Neutrophil (primary cell): ENCODE data around the gene GLIPR1L1.

Source experiments
- H3K27ac ChIP-seq: fragments of 200-600 bp; sonication (generic); 2 replicates; pipeline ENCODE4 v1.5.1; 2016; ENCODE audit warnings: mild to moderate bottlenecking, moderate library complexity
- H3K27me3 ChIP-seq: fragments of 200-600 bp; sonication (generic); 2 replicates; pipeline ENCODE4 v1.6.0; 2016; ENCODE audit warnings: mild to moderate bottlenecking
- H3K36me3 ChIP-seq: fragments of 200-600 bp; sonication (generic); 2 replicates; pipeline ENCODE4 v1.5.1; 2017
- H3K4me1 ChIP-seq, 2 experiments: fragments of 200-600 bp in 1 of 2; sonication (generic) in 1 of 2; 1 replicate in 1 of 2; 2 replicates in 1 of 2; pipeline versions ENCODE4 v1.5.1 to v1.6.1; 2013 to 2016; ENCODE audit warnings: low read depth in 1 of 2, low read length in 1 of 2, mild to moderate bottlenecking in 1 of 2, moderate library complexity in 1 of 2; ENCODE audit not compliant: control insufficient read depth in 1 of 2, insufficient read depth in 1 of 2
- H3K4me3 ChIP-seq, 2 experiments: fragments of 200-600 bp in 1 of 2; sonication (generic) in 1 of 2; 1 replicate in 1 of 2; 2 replicates in 1 of 2; pipeline ENCODE4 v1.5.1; 2013 to 2016; ENCODE audit warnings: low read depth in 1 of 2, low read length in 1 of 2, mild to moderate bottlenecking in 1 of 2, moderate library complexity in 1 of 2
- H3K9me3 ChIP-seq: fragments of 200-600 bp; sonication (generic); 2 replicates; pipeline ENCODE4 v1.5.1; 2016
- TF ChIP-seq, protein P1 (sequence below): fragments of 200-600 bp; sonication (generic); IDR thresholded peaks from 2 replicates; pipeline ENCODE4 v1.5.1; 2016; ENCODE audit warnings: antibody characterized with exemption

The GLIPR1L1 gene

DNA sequence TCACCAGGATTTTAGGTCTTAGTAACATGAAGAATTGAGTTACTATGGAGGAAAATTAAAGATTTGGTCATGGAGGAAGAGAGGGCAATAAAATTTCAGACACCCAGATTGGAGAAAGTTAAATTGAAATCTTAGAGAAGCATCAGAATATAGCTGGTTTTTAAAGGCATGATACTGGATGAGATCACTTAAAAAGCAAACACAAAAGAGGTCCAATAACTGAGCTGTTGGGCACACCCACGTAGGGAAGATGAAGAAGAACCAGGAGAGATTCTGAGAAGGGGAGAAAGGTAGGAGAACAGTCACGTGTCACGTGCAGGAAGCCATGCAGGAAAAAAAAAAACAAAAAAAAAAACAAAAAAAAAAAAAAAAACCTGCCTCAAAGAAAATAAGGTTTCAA is 23.1 kb upstream of the GLIPR1L1 start:
- TF ChIP-seq, protein P1, sequence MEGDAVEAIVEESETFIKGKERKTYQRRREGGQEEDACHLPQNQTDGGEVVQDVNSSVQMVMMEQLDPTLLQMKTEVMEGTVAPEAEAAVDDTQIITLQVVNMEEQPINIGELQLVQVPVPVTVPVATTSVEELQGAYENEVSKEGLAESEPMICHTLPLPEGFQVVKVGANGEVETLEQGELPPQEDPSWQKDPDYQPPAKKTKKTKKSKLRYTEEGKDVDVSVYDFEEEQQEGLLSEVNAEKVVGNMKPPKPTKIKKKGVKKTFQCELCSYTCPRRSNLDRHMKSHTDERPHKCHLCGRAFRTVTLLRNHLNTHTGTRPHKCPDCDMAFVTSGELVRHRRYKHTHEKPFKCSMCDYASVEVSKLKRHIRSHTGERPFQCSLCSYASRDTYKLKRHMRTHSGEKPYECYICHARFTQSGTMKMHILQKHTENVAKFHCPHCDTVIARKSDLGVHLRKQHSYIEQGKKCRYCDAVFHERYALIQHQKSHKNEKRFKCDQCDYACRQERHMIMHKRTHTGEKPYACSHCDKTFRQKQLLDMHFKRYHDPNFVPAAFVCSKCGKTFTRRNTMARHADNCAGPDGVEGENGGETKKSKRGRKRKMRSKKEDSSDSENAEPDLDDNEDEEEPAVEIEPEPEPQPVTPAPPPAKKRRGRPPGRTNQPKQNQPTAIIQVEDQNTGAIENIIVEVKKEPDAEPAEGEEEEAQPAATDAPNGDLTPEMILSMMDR, result no peak
- no peaks in the 10 kb centered on the region for H3K36me3 ChIP-seq
- no peak overlapping the region for H3K4me3 ChIP-seq
- no peaks in the 10 kb centered on the region for H3K27me3 ChIP-seq
- H3K9me3 ChIP-seq, result no peaks in the 10 kb centered on the region
- no peaks in the 10 kb centered on the region for H3K4me1 ChIP-seq
- H3K27ac ChIP-seq, result no peak overlapping the region

DNA sequence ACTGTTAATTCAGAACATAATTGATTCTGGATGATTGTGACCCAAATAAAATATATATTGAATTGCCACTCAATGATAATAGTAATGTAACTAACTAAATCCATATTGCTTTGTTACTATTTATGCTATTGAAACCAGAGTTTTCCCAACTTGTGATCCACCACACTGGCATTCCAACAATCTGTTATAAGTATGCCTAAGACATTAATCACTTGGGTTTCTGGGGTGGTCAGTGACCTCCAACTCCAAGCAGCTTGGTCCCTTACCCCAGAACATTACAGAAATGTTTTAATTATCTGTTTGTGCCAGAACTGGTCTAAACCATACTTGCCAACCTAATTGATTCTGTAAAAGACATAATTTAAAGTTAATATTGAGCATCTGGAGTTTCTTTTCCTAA is 19.0 kb upstream of the GLIPR1L1 start:
- no peak overlapping the region for H3K27ac ChIP-seq

GRCh38 chr12:75317784-75318183 is 16.7 kb upstream of the GLIPR1L1 start:
- TF ChIP-seq, protein P1, result no peak
- H3K27me3 ChIP-seq, result no peaks in the 10 kb centered on the region
- no peak overlapping the region for H3K27ac ChIP-seq
- no peaks in the 10 kb centered on the region for H3K4me1 ChIP-seq
- no peak overlapping the region for H3K4me3 ChIP-seq
- H3K9me3 ChIP-seq, result no peaks in the 10 kb centered on the region
- H3K36me3 ChIP-seq, result no peaks in the 10 kb centered on the region

More for the DNA sequence above, 19.0 kb upstream of the GLIPR1L1 start:
- Histone ChIP-seq H3K9me3 (no peaks in the 10 kb centered on the region), H3K4me3 (no peak overlapping the region), H3K27me3 (no peaks in the 10 kb centered on the region), H3K36me3 (no peaks in the 10 kb centered on the region), H3K4me1 (no peaks in the 10 kb centered on the region)
- TF ChIP-seq, protein P1, result no peak

DNA sequence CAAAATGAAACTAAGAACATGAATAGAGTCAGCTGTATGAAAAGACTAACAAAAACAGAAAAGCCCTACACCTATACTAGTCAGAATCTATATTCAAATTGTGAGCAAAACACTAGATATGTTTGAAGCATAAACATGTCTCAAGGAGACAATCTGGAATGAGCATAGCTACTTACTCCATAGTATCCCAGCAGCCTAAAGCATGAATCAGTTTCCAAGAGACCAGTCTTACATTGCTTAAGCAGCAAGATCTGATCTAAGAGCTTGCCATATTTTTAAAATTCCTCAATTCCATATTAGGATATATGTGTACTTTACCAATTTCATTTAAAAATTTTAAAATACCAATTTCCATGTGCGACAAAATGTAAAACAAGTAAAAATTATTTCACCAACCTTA is 12.0 kb upstream of the GLIPR1L1 start:
- H3K4me1 ChIP-seq, result no peaks in the 10 kb centered on the region
- TF ChIP-seq, protein P1, result no peak
- H3K27ac ChIP-seq, result no peak overlapping the region
- peaks cover 4% of the 10 kb centered on the region for H3K27me3 ChIP-seq
- H3K36me3 ChIP-seq, result no peaks in the 10 kb centered on the region
- no peak overlapping the region for H3K4me3 ChIP-seq
- H3K9me3 ChIP-seq, result no peaks in the 10 kb centered on the region

- H3K27ac ChIP-seq, result no peak overlapping the region
- H3K4me1 ChIP-seq, result no peaks in the 10 kb centered on the region
- H3K9me3 ChIP-seq, result no peaks in the 10 kb centered on the region
- H3K36me3 ChIP-seq, result no peaks in the 10 kb centered on the region
- no peak overlapping the region for H3K4me3 ChIP-seq
- H3K27me3 ChIP-seq, result peaks cover 13% of the 10 kb centered on the region
- TF ChIP-seq, protein P1, result no peak
Observed at GRCh38 chr12:75323663-75324062, 10.8 kb upstream of the GLIPR1L1 start.

GRCh38 chr12:75327642-75328041 is 6.8 kb upstream of the GLIPR1L1 start:
- Histone ChIP-seq H3K4me3 (no peak overlapping the region), H3K27ac (no peak overlapping the region), H3K9me3 (no peaks in the 10 kb centered on the region), H3K4me1 (peaks cover 8 to 9% of the 10 kb centered on the region in 2 experiments), H3K36me3 (no peaks in the 10 kb centered on the region), H3K27me3 (peaks cover 38% of the 10 kb centered on the region)
- TF ChIP-seq, protein P1, result no peak
